ENCODE measurements around the gene DPYSL5. TPM values are rescaled to one million over a fixed set of nuclear protein-coding genes. Genes with fewer than 3 reads are reported as not detected.

The DPYSL5 gene
- total RNA-seq, 1 experiment from 2014 or later: not detected

- H3K9me3 Mint-ChIP-seq (ENCODE audit: low read depth, unreplicated experiment): no peaks in the 10 kb centered on the region
- H3K4me1 Mint-ChIP-seq (ENCODE audit: low read depth, unreplicated experiment): no peaks in the 10 kb centered on the region
- TF ChIP-seq CTCF (IDR thresholded peaks at IDR 0.05; ENCODE audit: unreplicated experiment): no peak
- no peak for DNase-seq
- no peak overlapping the region for H3K4me3 Mint-ChIP-seq (ENCODE audit: low read depth, unreplicated experiment)
- CTCF ChIA-PET: no interaction called here
- no TSS peak for BruUV-seq (replicated peaks)
- peaks cover 73% of the 10 kb centered on the region for H3K27me3 Mint-ChIP-seq (ENCODE audit: unreplicated experiment)
- H3K36me3 Mint-ChIP-seq (ENCODE audit: insufficient read depth, unreplicated experiment): no peaks in the 10 kb centered on the region
- no peak overlapping the region for H3K27ac Mint-ChIP-seq (ENCODE audit: unreplicated experiment)
- intact Hi-C loops (cut with micrococcal nuclease; ENCODE audit: unreplicated experiment): no loop called here
Measured at GRCh38 chr2:26852405-26853306, 4.7 kb downstream of the DPYSL5 start.

GRCh38 chr2:26853751-26854150, 5.8 kb downstream of the DPYSL5 start:
- no peak overlapping the region for H3K27ac Mint-ChIP-seq (ENCODE audit: unreplicated experiment)
- no peak for TF ChIP-seq CTCF (IDR thresholded peaks at IDR 0.05; ENCODE audit: unreplicated experiment)
- H3K4me3 Mint-ChIP-seq (ENCODE audit: low read depth, unreplicated experiment): no peak overlapping the region
- intact Hi-C loops (cut with micrococcal nuclease; ENCODE audit: unreplicated experiment): no loop called here
- BruUV-seq (replicated peaks): no TSS peak
- H3K27me3 Mint-ChIP-seq (ENCODE audit: unreplicated experiment): peaks cover 67% of the 10 kb centered on the region
- H3K36me3 Mint-ChIP-seq (ENCODE audit: insufficient read depth, unreplicated experiment): no peaks in the 10 kb centered on the region
- DNase-seq: no peak
- no peaks in the 10 kb centered on the region for H3K9me3 Mint-ChIP-seq (ENCODE audit: low read depth, unreplicated experiment)
- CTCF ChIA-PET: no interaction called here
- no peaks in the 10 kb centered on the region for H3K4me1 Mint-ChIP-seq (ENCODE audit: low read depth, unreplicated experiment)

GRCh38 chr2:26854283-26854827, 6.4 kb downstream of the DPYSL5 start:
- no peak for DNase-seq
- CTCF ChIA-PET: no interaction called here
- Mint-ChIP-seq H3K27me3 (ENCODE audit: unreplicated experiment) (peaks cover 65% of the 10 kb centered on the region), H3K9me3 (ENCODE audit: low read depth, unreplicated experiment) (no peaks in the 10 kb centered on the region), H3K4me3 (ENCODE audit: low read depth, unreplicated experiment) (no peak overlapping the region), H3K4me1 (ENCODE audit: low read depth, unreplicated experiment) (no peaks in the 10 kb centered on the region), H3K36me3 (ENCODE audit: insufficient read depth, unreplicated experiment) (no peaks in the 10 kb centered on the region), H3K27ac (ENCODE audit: unreplicated experiment) (no peak overlapping the region)
- no peak for TF ChIP-seq CTCF (IDR thresholded peaks at IDR 0.05; ENCODE audit: unreplicated experiment)
- intact Hi-C loops (cut with micrococcal nuclease; ENCODE audit: unreplicated experiment): no loop called here
- BruUV-seq (replicated peaks): no TSS peak

- intact Hi-C loops (cut with micrococcal nuclease; ENCODE audit: unreplicated experiment): no loop called here
- no peak overlapping the region for H3K27ac Mint-ChIP-seq (ENCODE audit: unreplicated experiment)
- no peak for DNase-seq
- BruUV-seq (replicated peaks): no TSS peak
- H3K4me1 Mint-ChIP-seq (ENCODE audit: low read depth, unreplicated experiment): no peaks in the 10 kb centered on the region
- TF ChIP-seq CTCF (IDR thresholded peaks at IDR 0.05; ENCODE audit: unreplicated experiment): no peak
- H3K36me3 Mint-ChIP-seq (ENCODE audit: insufficient read depth, unreplicated experiment): no peaks in the 10 kb centered on the region
- CTCF ChIA-PET: no interaction called here
- no peaks in the 10 kb centered on the region for H3K9me3 Mint-ChIP-seq (ENCODE audit: low read depth, unreplicated experiment)
- peaks cover 68% of the 10 kb centered on the region for H3K27me3 Mint-ChIP-seq (ENCODE audit: unreplicated experiment)
- no peak overlapping the region for H3K4me3 Mint-ChIP-seq (ENCODE audit: low read depth, unreplicated experiment)
Measured at GRCh38 chr2:26855466-26855865, 7.5 kb downstream of the DPYSL5 start.

Data from Calu3 (cell line).